Frontal cortex (tissue), 4 donors: ENCODE data around the gene SPACA6. TPM values are rescaled to one million over a fixed set of nuclear protein-coding genes. Genes with fewer than 3 reads are reported as not detected.
"Not testable (repeated sequence)": the region's sequence is repeated elsewhere in the genome, so short reads cannot be mapped to it uniquely, and the experiment has no call there.

Source experiments
- DNase-seq, 2 donors: peaks; one replicate each; pipeline ENCODE4 v3.0.0; 2012; ENCODE audit warnings: low spot score in 2 of 2
- FAIRE-seq: peaks from 2 replicates; lab custom pipeline; 2012; peaks lifted over from hg19 to GRCh38; lab: Jason Lieb, UNC
- total RNA-seq: library from RNA; depleted of rRNA; stranded (reverse); fragments of >200 nt; gene quantifications from one replicate; pipeline ENCODE4 v1.2.3, GENCODE V29; 2014
- donor health status: control.
- donor health status: control.
- donor health status: control.

SPACA6 gene
- total RNA-seq, 1 donor from 2014 or later = 3.7 TPM

- DNase-seq = no peak
- no peak for FAIRE-seq
Measured at GRCh38 chr19:51724543-51724942, 31.4 kb downstream of the SPACA6 start.

DNA sequence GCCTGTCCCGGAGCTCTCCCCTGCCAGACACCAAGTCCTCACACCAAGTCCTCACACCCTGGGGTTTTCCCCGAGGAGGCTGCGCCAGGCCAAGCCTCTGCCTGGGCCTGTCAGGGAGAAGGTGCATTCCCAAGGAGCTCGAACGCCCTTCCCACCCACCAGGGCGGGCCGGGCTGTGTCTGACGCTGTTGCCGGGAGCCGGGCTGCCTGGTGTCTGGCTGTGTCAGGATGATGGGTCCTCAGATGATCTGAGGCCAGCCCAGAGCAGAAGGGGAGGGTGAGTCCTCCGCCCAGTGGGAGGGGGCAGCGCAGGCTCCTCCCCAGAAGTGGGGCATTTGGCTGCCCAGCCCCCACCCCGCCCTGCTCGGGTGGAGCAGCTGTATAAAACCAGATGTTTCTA is 32.9 kb downstream of the SPACA6 start:
- peak; percentile 65 to 73 for DNase-seq

DNA sequence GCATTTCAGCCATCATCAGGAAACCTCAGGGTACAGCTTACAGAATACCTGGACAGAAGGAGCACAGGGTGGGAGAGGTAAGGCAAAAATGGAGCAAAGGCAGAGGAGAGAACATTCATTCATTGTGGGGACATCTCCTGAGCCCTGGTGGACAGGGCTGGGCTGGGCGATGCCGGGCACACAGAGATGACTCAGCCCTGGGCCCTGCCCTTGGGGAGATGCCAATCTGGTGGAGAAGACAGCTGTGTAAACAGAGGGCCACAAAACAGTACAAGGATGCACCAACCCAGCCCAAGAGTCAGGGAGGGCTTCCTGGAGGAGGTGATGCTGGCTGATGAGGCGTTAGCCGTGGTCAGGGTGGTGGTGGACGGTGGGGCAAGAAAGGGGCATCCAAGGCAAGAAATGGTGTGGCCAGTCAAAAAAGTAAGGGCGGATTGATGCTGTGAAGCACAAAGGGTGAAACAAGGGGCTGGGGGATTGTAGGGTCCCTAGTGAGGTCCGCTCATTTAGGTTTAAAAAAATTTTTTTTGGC is 34.3 kb downstream of the SPACA6 start:
- DNase-seq = no peak
- FAIRE-seq = no peak

More for the DNA sequence above, 32.9 kb downstream of the SPACA6 start:
- no peak for FAIRE-seq

GRCh38 chr19:51729781-51730180 is 36.7 kb downstream of the SPACA6 start:
- no peak for DNase-seq

GRCh38 chr19:51733742-51734522 is 40.8 kb downstream of the SPACA6 start:
- no peak for DNase-seq
- no peak for FAIRE-seq

More at GRCh38 chr19:51729781-51730180, 36.7 kb downstream of the SPACA6 start:
- no peak for FAIRE-seq

GRCh38 chr19:51735759-51736449 is 42.8 kb downstream of the SPACA6 start:
- FAIRE-seq = no peak
- no peak for DNase-seq

- FAIRE-seq = no peak
Measured at GRCh38 chr19:51737389-51737788, 44.3 kb downstream of the SPACA6 start.

DNA sequence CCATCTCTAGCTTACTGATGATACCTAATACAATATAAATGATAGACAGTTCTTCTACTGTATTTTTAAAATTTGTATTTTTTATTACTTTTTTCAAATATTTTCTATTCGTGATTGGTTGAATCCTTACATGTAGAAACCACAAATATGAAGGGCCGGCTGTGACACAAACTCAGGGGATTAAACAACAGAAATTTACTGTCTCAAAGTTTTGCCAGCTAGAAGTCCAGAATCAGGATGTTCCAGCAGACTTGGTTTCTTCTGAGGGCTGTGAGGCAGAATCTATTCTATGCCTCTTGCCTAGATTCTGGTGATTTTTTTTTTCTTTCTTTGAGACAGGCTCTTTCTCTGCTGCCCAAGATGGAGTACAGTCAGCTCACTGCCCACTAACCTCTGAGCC is 44.8 kb downstream of the SPACA6 start:
- FAIRE-seq (no peak), DNase-seq (no peak)

More at GRCh38 chr19:51737389-51737788, 44.3 kb downstream of the SPACA6 start:
- no peak for DNase-seq

- FAIRE-seq = not testable (repeated sequence)
Measured at GRCh38 chr19:51738523-51738922, 45.4 kb downstream of the SPACA6 start.

GRCh38 chr19:51739466-51740213 is 46.5 kb downstream of the SPACA6 start:
- FAIRE-seq (no peak), DNase-seq (no peak)

More at GRCh38 chr19:51738523-51738922, 45.4 kb downstream of the SPACA6 start:
- DNase-seq = not testable (repeated sequence)

DNA sequence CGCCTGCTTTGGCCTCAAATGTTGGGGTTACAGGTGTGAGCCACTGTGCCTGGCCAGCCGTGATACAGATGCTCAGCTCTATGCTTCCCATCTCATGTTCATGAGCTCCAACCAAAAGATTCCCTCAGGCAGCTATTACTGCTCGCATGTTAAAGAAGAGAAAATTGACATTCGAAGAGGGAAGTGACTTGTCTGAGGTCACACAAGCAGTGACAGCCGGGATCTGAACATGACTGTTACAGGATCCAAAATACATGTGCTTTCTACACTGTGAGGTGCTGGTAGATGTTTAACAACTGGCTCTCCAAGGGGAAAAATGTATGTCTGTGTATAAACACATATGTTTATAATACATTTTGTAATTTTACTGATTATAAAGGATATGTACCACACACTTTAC is 47.2 kb downstream of the SPACA6 start:
- FAIRE-seq = no peak
- DNase-seq = no peak

GRCh38 chr19:51742789-51743188 is 49.7 kb downstream of the SPACA6 start:
- FAIRE-seq (no peak), DNase-seq (no peak)

DNA sequence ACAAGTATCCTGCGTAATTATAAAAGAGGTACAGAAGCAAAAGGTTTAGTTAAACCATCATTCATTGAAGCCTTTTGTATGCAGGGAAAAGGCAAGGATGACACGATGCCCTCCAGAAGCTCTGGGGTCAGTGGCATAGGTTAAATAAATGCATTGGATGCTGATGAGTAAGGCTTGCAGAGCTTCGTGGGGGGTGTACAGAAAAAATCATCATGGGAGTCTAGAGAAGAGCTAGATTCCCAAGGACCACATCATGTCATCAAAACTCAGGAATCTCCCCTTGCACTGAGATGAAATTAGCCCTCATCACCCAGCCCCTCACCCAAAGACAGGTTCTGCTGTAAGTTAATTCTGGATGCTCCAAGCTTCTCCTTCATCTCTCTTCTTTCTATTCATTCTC is 50.3 kb downstream of the SPACA6 start:
- DNase-seq = no peak

GRCh38 chr19:51746731-51747130 is 53.6 kb downstream of the SPACA6 start:
- no peak for DNase-seq
- no peak for FAIRE-seq

More for the DNA sequence above, 50.3 kb downstream of the SPACA6 start:
- no peak for FAIRE-seq

GRCh38 chr19:51749979-51750378 is 56.8 kb downstream of the SPACA6 start:
- no peak for FAIRE-seq
- no peak for DNase-seq

DNA sequence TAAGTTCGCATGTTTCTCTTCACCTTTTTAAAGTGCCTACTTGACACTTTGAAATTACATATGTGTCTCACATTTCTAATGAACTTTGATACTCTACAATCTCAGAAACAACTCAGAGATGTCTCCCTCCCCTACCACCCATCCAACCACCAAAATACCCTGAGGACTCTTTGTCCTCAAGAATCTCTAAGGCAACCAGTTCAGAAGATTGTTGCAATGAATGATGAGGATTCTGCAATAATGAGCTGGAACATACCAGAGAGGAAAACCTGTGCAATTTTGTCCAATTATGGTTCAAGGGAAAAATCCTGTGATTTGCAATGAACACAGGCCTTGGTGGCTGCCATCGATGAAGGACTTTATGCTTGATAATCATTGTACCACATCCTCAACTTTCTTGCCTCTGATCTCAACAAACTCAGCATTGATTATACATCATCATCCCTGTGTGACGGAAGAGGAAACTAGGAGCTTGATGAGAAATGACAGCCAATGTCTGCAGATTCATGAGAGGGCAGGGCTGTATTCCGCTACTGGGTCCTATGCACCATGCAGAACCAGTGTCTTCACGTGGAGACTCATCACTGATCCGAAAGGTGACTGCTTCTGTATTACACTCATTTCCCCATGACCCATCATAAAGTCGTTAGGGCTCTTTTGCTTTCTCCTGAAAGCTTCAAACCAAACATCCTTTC is 57.4 kb downstream of the SPACA6 start:
- no peak for DNase-seq
- FAIRE-seq = no peak

- no peak for FAIRE-seq
- DNase-seq = no peak
Measured at GRCh38 chr19:51751655-51752054, 58.5 kb downstream of the SPACA6 start, which contains the start of gene FPR1. Gene FPR1, minus strand, starts transcription at chr19:51751878. Its CDS starts 4,884 bp downstream, at chr19:51746994.

DNA sequence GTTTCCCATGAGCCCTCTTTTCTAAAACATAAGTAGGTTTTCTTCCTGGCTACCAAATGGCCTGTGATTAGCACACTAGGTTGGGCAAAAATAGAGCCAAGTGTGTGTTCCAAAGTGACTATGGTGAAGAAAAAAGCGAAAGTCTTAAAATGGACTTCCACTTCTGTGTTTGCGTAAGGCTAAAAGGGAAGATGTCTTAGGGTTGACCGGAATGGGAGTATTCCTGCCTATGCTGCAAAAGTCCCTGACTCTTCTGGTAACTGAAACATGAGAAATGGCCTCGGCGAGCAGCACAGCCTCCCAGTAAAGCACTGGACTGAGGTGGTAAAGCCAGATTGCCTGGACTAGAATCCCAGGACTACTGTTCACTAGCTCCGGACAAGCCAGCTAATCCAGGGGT is 61.0 kb downstream of the SPACA6 start:
- FAIRE-seq (no peak), DNase-seq (no peak)

DNA sequence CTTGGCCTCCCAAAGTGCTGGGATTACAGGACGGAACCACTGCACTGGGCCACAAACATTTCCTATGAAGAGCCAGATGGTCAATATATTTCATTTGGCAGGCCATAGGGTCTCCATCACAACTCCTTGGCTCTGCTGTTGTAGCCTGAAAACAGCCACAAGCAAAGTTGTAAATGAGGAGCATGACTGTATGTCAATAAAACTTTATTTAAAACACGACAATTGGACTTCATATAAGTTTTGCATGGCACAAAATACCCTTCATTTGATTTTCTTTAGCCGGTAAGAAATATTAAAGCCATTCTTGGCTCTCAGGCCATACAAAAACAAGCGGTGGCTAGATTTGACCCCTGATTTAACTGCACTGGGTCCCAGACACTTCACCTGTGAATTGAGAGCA is 61.6 kb downstream of the SPACA6 start:
- no peak for DNase-seq
- FAIRE-seq = no peak
